ENCODE measurements around the gene HNRNPDL. TPM values are rescaled to one million over a fixed set of nuclear protein-coding genes. Genes with fewer than 3 reads are reported as not detected.
"Not testable (repeated sequence)": the region's sequence is repeated elsewhere in the genome, so short reads cannot be mapped to it uniquely, and the experiment has no call there.

The HNRNPDL gene
- total and polyA plus RNA-seq, 2 donors (not counting 1 experiment from before 2014, with no cell fraction given): 296 to 370 TPM

- Histone ChIP-seq H3K4me1 (ENCODE audit: control insufficient read depth in 2 of 2, insufficient read depth in 2 of 2, low read length in 2 of 2) (peaks cover under 1 to 1% of the 10 kb centered on the region in 2 donors), H3K27ac (ENCODE audit: low read length in 2 of 2) (no peak overlapping the region), H3K27me3 (replicated peaks in 1 of 4; ENCODE audit: control extremely low read depth in 1 of 4, control insufficient read depth in 3 of 4, insufficient read depth in 4 of 4, low read length in 3 of 4) (no peaks in the 10 kb centered on the region), H4K20me1 (ENCODE audit: control insufficient read depth, insufficient read depth, low read length, poor library complexity, severe bottlenecking) (no peaks in the 10 kb centered on the region), H2AFZ (ENCODE audit: insufficient read depth, low read depth, low read length, poor library complexity, severe bottlenecking) (no peak overlapping the region), H3K9me3 (ENCODE audit: control extremely low read depth in 1 of 3, control insufficient read depth in 2 of 3, insufficient read depth in 1 of 3, low read length in 2 of 3) (no peaks in the 10 kb centered on the region), H3K4me3 (ENCODE audit: control extremely low read depth in 1 of 5, extremely low read depth in 1 of 5, insufficient read depth in 1 of 5, low read depth in 2 of 5, low read length in 4 of 5) (no peak overlapping the region), H3K4me2 (replicated peaks; ENCODE audit: low read depth, low read length, poor library complexity, severe bottlenecking) (no peak overlapping the region), H3K9ac (ENCODE audit: low read length) (no peak overlapping the region), H3K79me2 (ENCODE audit: control insufficient read depth, insufficient read depth, low read length) (no peaks in the 10 kb centered on the region), H3K36me3 (replicated peaks in 1 of 2; ENCODE audit: control extremely low read depth in 1 of 2, control insufficient read depth in 1 of 2, extremely low read depth in 1 of 2, insufficient read depth in 2 of 2, low read length in 1 of 2) (no peaks in the 10 kb centered on the region)
- 100% methylated on average over 1 of the region's 1 CpG for WGBS (ENCODE audit: insufficient coverage)
- CTCF ChIA-PET: no interaction called here
- H3K4me1 Mint-ChIP-seq: peaks cover 2% of the 10 kb centered on the region
- POLR2A ChIA-PET: no interaction called here
- no peak for TF ChIP-seq EZH2 (IDR thresholded peaks at IDR 0.05; ENCODE audit: borderline replicate concordance, insufficient read depth, low read depth, low read length, poor library complexity, severe bottlenecking)
- TF ChIP-seq, protein P1, sequence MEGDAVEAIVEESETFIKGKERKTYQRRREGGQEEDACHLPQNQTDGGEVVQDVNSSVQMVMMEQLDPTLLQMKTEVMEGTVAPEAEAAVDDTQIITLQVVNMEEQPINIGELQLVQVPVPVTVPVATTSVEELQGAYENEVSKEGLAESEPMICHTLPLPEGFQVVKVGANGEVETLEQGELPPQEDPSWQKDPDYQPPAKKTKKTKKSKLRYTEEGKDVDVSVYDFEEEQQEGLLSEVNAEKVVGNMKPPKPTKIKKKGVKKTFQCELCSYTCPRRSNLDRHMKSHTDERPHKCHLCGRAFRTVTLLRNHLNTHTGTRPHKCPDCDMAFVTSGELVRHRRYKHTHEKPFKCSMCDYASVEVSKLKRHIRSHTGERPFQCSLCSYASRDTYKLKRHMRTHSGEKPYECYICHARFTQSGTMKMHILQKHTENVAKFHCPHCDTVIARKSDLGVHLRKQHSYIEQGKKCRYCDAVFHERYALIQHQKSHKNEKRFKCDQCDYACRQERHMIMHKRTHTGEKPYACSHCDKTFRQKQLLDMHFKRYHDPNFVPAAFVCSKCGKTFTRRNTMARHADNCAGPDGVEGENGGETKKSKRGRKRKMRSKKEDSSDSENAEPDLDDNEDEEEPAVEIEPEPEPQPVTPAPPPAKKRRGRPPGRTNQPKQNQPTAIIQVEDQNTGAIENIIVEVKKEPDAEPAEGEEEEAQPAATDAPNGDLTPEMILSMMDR (IDR thresholded peaks at IDR 0.05): no peak
- intact Hi-C loops (cut with micrococcal nuclease): no loop called here
- DNase-seq (no peak), ATAC-seq (ENCODE audit: low read depth) (no peak)
- no peaks in the 10 kb centered on the region for H3K27me3 Mint-ChIP-seq
- peaks cover 3% of the 10 kb centered on the region for H3K9me3 Mint-ChIP-seq (ENCODE audit: insufficient read depth)
- no peak overlapping the region for H3K27ac Mint-ChIP-seq
- no peak overlapping the region for H3K4me3 Mint-ChIP-seq
Observed at GRCh38 chr4:82388405-82388804, 41.9 kb downstream of the HNRNPDL start.

- ATAC-seq (ENCODE audit: low read depth); H3K36me3 ChIP-seq (replicated peaks in 1 of 2; ENCODE audit: control extremely low read depth in 1 of 2, control insufficient read depth in 1 of 2, extremely low read depth in 1 of 2, insufficient read depth in 2 of 2, low read length in 1 of 2); H3K27ac Mint-ChIP-seq; H3K4me3 Mint-ChIP-seq; H2AFZ ChIP-seq (ENCODE audit: insufficient read depth, low read depth, low read length, poor library complexity, severe bottlenecking); H3K4me3 ChIP-seq (ENCODE audit: control extremely low read depth in 1 of 5, extremely low read depth in 1 of 5, insufficient read depth in 1 of 5, low read depth in 2 of 5, low read length in 4 of 5); POLR2A ChIA-PET; H3K79me2 ChIP-seq (ENCODE audit: control insufficient read depth, insufficient read depth, low read length); H3K9me3 ChIP-seq (ENCODE audit: control extremely low read depth in 1 of 3, control insufficient read depth in 2 of 3, insufficient read depth in 1 of 3, low read length in 2 of 3); H3K27ac ChIP-seq (ENCODE audit: low read length in 2 of 2); H3K9me3 Mint-ChIP-seq (ENCODE audit: insufficient read depth); H3K4me2 ChIP-seq (replicated peaks; ENCODE audit: low read depth, low read length, poor library complexity, severe bottlenecking); intact Hi-C loops (cut with micrococcal nuclease); H3K9ac ChIP-seq (ENCODE audit: low read length); H3K27me3 Mint-ChIP-seq; H3K27me3 ChIP-seq (replicated peaks in 1 of 4; ENCODE audit: control extremely low read depth in 1 of 4, control insufficient read depth in 3 of 4, insufficient read depth in 4 of 4, low read length in 3 of 4); H4K20me1 ChIP-seq (ENCODE audit: control insufficient read depth, insufficient read depth, low read length, poor library complexity, severe bottlenecking); DNase-seq: not testable (repeated sequence)
- no CpG with 5 or more reads among the region's 8 CpGs for WGBS (ENCODE audit: insufficient coverage)
- H3K4me1 ChIP-seq (ENCODE audit: control insufficient read depth in 2 of 2, insufficient read depth in 2 of 2, low read length in 2 of 2): peaks cover 10 to 14% of the 10 kb centered on the region in 2 donors
- H3K4me1 Mint-ChIP-seq: peaks cover 12% of the 10 kb centered on the region
- CTCF ChIA-PET: interaction anchor here (1.3 kb wide), 1 partner anchor 25 kb away, joined by 5 read pairs; no protein-coding TSS in a partner anchor
Observed at GRCh38 chr4:82386312-82386711, 44.0 kb downstream of the HNRNPDL start.

Data from B cell (primary cell).